ENCODE data around the gene GUK1. TPM values are rescaled to one million over a fixed set of nuclear protein-coding genes. Genes with fewer than 3 reads are reported as not detected.
"Not testable (repeated sequence)": the region's sequence is repeated elsewhere in the genome, so short reads cannot be mapped to it uniquely, and the experiment has no call there.

Gene GUK1
- total RNA-seq, 2 experiments from 2014 or later = 339 to 344 TPM

GRCh38 chr1:228166170-228166936 is 26.3 kb downstream of the GUK1 start:
- ChIA-PET POLR2A (interaction anchor here (0.5 to 3.7 kb wide), 9 partner anchors 9 to 1478 kb away, joined by 3 to 36 read pairs (median 3); partner anchors contain the start of genes ARF1 and GUK1), CTCF (interaction anchor here (0.7 to 3.4 kb wide), 29 partner anchors 9 to 404 kb away, joined by 3 to 48 read pairs (median 4); partner anchors contain the start of gene GUK1)
- H3K4me3 Mint-ChIP-seq = peak overlapping the region; percentile 74
- peak; percentile 78 for ATAC-seq
- no peaks in the 10 kb centered on the region for H3K36me3 Mint-ChIP-seq (ENCODE audit: low read depth)
- DNase-seq = peak; percentile 69
- no peaks in the 10 kb centered on the region for H3K9me3 Mint-ChIP-seq (ENCODE audit: insufficient read depth)
- H3K27me3 Mint-ChIP-seq (ENCODE audit: low read depth) = no peaks in the 10 kb centered on the region
- H3K27ac Mint-ChIP-seq = peak overlapping the region; percentile 92
- peaks cover 41% of the 10 kb centered on the region for H3K4me1 Mint-ChIP-seq (ENCODE audit: low read depth)

GRCh38 chr1:228168563-228169270 is 28.6 kb downstream of the GUK1 start:
- no peaks in the 10 kb centered on the region for H3K27me3 Mint-ChIP-seq (ENCODE audit: low read depth)
- no peaks in the 10 kb centered on the region for H3K9me3 Mint-ChIP-seq (ENCODE audit: insufficient read depth)
- H3K4me3 Mint-ChIP-seq = no peak overlapping the region
- DNase-seq (no peak), ATAC-seq (no peak)
- ChIA-PET POLR2A (interaction anchor here (0.6 to 1.4 kb wide), 2 partner anchors 31 to 113 kb away, joined by 3 to 4 read pairs; no protein-coding TSS in a partner anchor), CTCF (interaction anchor here (1.0 to 3.4 kb wide), 6 partner anchors 12 to 169 kb away, joined by 3 to 48 read pairs (median 5); partner anchors contain the start of gene GUK1)
- peaks cover 30% of the 10 kb centered on the region for H3K4me1 Mint-ChIP-seq (ENCODE audit: low read depth)
- H3K36me3 Mint-ChIP-seq (ENCODE audit: low read depth) = no peaks in the 10 kb centered on the region
- no peak overlapping the region for H3K27ac Mint-ChIP-seq

GRCh38 chr1:228169345-228169744 is 29.3 kb downstream of the GUK1 start:
- ChIA-PET POLR2A (interaction anchor here (1.1 kb wide), 1 partner anchor 29 kb away, joined by 3 read pairs; no protein-coding TSS in a partner anchor), CTCF (no interaction called here)
- no peak overlapping the region for H3K27ac Mint-ChIP-seq
- H3K4me1 Mint-ChIP-seq (ENCODE audit: low read depth) = peaks cover 24% of the 10 kb centered on the region
- no peak overlapping the region for H3K4me3 Mint-ChIP-seq
- no peak for ATAC-seq
- no peak for DNase-seq
- no peaks in the 10 kb centered on the region for H3K27me3 Mint-ChIP-seq (ENCODE audit: low read depth)
- no peaks in the 10 kb centered on the region for H3K9me3 Mint-ChIP-seq (ENCODE audit: insufficient read depth)
- no peaks in the 10 kb centered on the region for H3K36me3 Mint-ChIP-seq (ENCODE audit: low read depth)

GRCh38 chr1:228170666-228171065 is 30.6 kb downstream of the GUK1 start:
- ATAC-seq = no peak
- H3K36me3 Mint-ChIP-seq (ENCODE audit: low read depth) = no peaks in the 10 kb centered on the region
- no peak overlapping the region for H3K4me3 Mint-ChIP-seq
- no peaks in the 10 kb centered on the region for H3K9me3 Mint-ChIP-seq (ENCODE audit: insufficient read depth)
- no peak for DNase-seq
- H3K27me3 Mint-ChIP-seq (ENCODE audit: low read depth) = no peaks in the 10 kb centered on the region
- peak overlapping the region; percentile 46 for H3K27ac Mint-ChIP-seq
- H3K4me1 Mint-ChIP-seq (ENCODE audit: low read depth) = peaks cover 16% of the 10 kb centered on the region
- POLR2A ChIA-PET = no interaction called here
- CTCF ChIA-PET = no interaction called here

- Mint-ChIP-seq H3K27ac (no peak overlapping the region), H3K36me3 (ENCODE audit: low read depth) (no peaks in the 10 kb centered on the region), H3K27me3 (ENCODE audit: low read depth) (no peaks in the 10 kb centered on the region), H3K9me3 (ENCODE audit: insufficient read depth) (no peaks in the 10 kb centered on the region), H3K4me1 (ENCODE audit: low read depth) (peaks cover 16% of the 10 kb centered on the region), H3K4me3 (no peak overlapping the region)
- ChIA-PET CTCF (no interaction called here), POLR2A (interaction anchor here (1.1 to 1.4 kb wide), 2 partner anchors 15 to 63 kb away, joined by 3 read pairs; no protein-coding TSS in a partner anchor)
- ATAC-seq (no peak), DNase-seq (no peak)
Measured at GRCh38 chr1:228171221-228171891, 31.3 kb downstream of the GUK1 start.

- H3K27ac Mint-ChIP-seq = peak overlapping the region; percentile 57
- H3K36me3 Mint-ChIP-seq (ENCODE audit: low read depth) = no peaks in the 10 kb centered on the region
- CTCF ChIA-PET = no interaction called here
- H3K4me3 Mint-ChIP-seq = no peak overlapping the region
- no peaks in the 10 kb centered on the region for H3K9me3 Mint-ChIP-seq (ENCODE audit: insufficient read depth)
- H3K4me1 Mint-ChIP-seq (ENCODE audit: low read depth) = peaks cover 5% of the 10 kb centered on the region
- POLR2A ChIA-PET = interaction anchor here (0.9 kb wide), 1 partner anchor 50 kb away, joined by 3 read pairs; no protein-coding TSS in a partner anchor
- no peak for DNase-seq
- H3K27me3 Mint-ChIP-seq (ENCODE audit: low read depth) = no peaks in the 10 kb centered on the region
- no peak for ATAC-seq
Measured at GRCh38 chr1:228172591-228173527, 32.8 kb downstream of the GUK1 start.

- H3K27me3 Mint-ChIP-seq (ENCODE audit: low read depth); H3K4me3 Mint-ChIP-seq; H3K4me1 Mint-ChIP-seq (ENCODE audit: low read depth); CTCF ChIA-PET; DNase-seq; H3K27ac Mint-ChIP-seq; H3K36me3 Mint-ChIP-seq (ENCODE audit: low read depth); H3K9me3 Mint-ChIP-seq (ENCODE audit: insufficient read depth): not testable (repeated sequence)
- POLR2A ChIA-PET = interaction anchor here (0.6 kb wide), 1 partner anchor 314 kb away, joined by 3 read pairs; no protein-coding TSS in a partner anchor
- peak; percentile 57 for ATAC-seq
Measured at GRCh38 chr1:228173528-228174481, 33.7 kb downstream of the GUK1 start.

GRCh38 chr1:228174482-228175315 is 34.6 kb downstream of the GUK1 start:
- Mint-ChIP-seq H3K27me3 (ENCODE audit: low read depth) (no peaks in the 10 kb centered on the region), H3K9me3 (ENCODE audit: insufficient read depth) (no peaks in the 10 kb centered on the region), H3K36me3 (ENCODE audit: low read depth) (no peaks in the 10 kb centered on the region), H3K4me3 (no peak overlapping the region), H3K4me1 (ENCODE audit: low read depth) (peaks cover 5% of the 10 kb centered on the region), H3K27ac (no peak overlapping the region)
- POLR2A ChIA-PET = interaction anchor here (0.6 kb wide), 2 partner anchors 275 to 313 kb away, joined by 3 read pairs; no protein-coding TSS in a partner anchor
- CTCF ChIA-PET = no interaction called here
- DNase-seq (no peak), ATAC-seq (peak; percentile 53)

- POLR2A ChIA-PET = interaction anchor here (0.6 kb wide), 1 partner anchor 10 kb away, joined by 3 read pairs; the partner anchor contains the start of gene IBA57
Measured at GRCh38 chr1:228175316-228176023, 35.4 kb downstream of the GUK1 start.

More at GRCh38 chr1:228175316-228176023, 35.4 kb downstream of the GUK1 start:
- Mint-ChIP-seq H3K27me3 (ENCODE audit: low read depth) (no peaks in the 10 kb centered on the region), H3K4me3 (no peak overlapping the region), H3K36me3 (ENCODE audit: low read depth) (no peaks in the 10 kb centered on the region), H3K4me1 (ENCODE audit: low read depth) (peaks cover 6% of the 10 kb centered on the region), H3K27ac (no peak overlapping the region), H3K9me3 (ENCODE audit: insufficient read depth) (no peaks in the 10 kb centered on the region)
- DNase-seq = no peak
- CTCF ChIA-PET = no interaction called here
- no peak for ATAC-seq
